Omental fat pad (tissue), 4 donors: ENCODE data around the gene PHF12. TPM values are rescaled to one million over a fixed set of nuclear protein-coding genes. Genes with fewer than 3 reads are reported as not detected.

Source experiments
- ATAC-seq: fragments of 150-250 bp; one replicate; pipeline ENCODE4 v1.9.1; 2016; ENCODE audit warnings: mild to moderate bottlenecking, moderate library complexity; ENCODE audit not compliant: low FRiP score
- DNase-seq: peaks from one replicate; pipeline ENCODE4 v3.0.0-alpha.2; 2019; ENCODE audit warnings: low spot score
- total RNA-seq, 4 donors: library from RNA; depleted of rRNA; stranded (reverse); fragments of >200 nt; gene quantifications; one replicate each; pipeline ENCODE4 v1.1.0, GENCODE V29; 2016
- TF ChIP-seq, protein P1 (sequence below), 3 donors: fragments of 450-650 bp; IDR thresholded peaks; one replicate each; pipeline ENCODE4 v1.5.1; 2016 to 2017; ENCODE audit warnings: antibody characterized with exemption in 3 of 3, mild to moderate bottlenecking in 3 of 3, moderate library complexity in 2 of 3

Gene PHF12
- total RNA-seq, 4 donors from 2014 or later: 15.6 to 47.1 (median 27.6) TPM

- TF ChIP-seq, protein P1, sequence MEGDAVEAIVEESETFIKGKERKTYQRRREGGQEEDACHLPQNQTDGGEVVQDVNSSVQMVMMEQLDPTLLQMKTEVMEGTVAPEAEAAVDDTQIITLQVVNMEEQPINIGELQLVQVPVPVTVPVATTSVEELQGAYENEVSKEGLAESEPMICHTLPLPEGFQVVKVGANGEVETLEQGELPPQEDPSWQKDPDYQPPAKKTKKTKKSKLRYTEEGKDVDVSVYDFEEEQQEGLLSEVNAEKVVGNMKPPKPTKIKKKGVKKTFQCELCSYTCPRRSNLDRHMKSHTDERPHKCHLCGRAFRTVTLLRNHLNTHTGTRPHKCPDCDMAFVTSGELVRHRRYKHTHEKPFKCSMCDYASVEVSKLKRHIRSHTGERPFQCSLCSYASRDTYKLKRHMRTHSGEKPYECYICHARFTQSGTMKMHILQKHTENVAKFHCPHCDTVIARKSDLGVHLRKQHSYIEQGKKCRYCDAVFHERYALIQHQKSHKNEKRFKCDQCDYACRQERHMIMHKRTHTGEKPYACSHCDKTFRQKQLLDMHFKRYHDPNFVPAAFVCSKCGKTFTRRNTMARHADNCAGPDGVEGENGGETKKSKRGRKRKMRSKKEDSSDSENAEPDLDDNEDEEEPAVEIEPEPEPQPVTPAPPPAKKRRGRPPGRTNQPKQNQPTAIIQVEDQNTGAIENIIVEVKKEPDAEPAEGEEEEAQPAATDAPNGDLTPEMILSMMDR (IDR thresholded peaks at IDR 0.05): no peak
- no peak for ATAC-seq
- DNase-seq: no peak
Observed at GRCh38 chr17:28892024-28892423, 59.3 kb downstream of the PHF12 start.

GRCh38 chr17:28891201-28891600, 60.1 kb downstream of the PHF12 start:
- TF ChIP-seq, protein P1 (IDR thresholded peaks at IDR 0.05): no peak
- DNase-seq (no peak), ATAC-seq (no peak)

DNA sequence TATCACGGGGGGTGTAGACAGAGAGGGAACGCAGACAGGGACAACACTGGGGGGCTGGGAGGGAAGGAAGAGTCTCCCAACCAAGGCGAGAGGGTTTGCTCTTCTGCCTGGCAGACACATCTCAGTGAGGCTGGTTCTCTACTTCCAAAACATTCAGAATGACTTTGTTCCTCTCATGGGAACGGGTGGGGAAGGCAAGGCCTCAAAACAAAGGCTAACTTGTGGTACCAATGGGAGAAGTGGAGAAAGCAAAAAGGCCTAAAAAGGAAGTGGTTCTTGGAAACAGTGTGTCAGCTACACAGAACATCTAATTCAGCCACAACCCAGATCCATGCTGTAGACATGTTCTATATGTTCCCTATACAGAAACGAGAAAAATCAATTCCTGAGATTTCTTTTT, 61.3 kb downstream of the PHF12 start:
- TF ChIP-seq, protein P1 (IDR thresholded peaks at IDR 0.05): no peak
- ATAC-seq: no peak

DNA sequence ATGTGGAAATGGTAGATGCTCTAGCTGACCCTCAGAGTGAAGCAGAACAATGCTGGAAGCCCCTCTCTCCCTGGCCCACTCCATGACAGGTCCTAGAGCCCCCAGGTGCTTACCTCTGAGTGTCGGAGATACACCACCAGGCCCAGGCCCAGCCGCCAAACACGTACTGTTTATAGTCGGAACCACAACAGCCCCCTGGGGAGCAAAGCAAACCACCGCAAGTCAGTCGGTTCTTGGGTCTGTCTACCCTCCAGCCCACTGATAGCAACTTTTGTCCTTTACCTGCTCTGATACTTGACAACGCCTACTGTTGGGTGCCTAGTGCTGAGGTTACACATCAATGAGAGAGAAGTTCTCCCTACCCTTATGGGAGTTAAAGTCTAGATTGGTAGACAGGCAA, 62.5 kb downstream of the PHF12 start:
- DNase-seq: no peak
- ATAC-seq: no peak
- TF ChIP-seq, protein P1 (IDR thresholded peaks at IDR 0.05): no peak

More for the DNA sequence above, 61.3 kb downstream of the PHF12 start:
- no peak for DNase-seq

DNA sequence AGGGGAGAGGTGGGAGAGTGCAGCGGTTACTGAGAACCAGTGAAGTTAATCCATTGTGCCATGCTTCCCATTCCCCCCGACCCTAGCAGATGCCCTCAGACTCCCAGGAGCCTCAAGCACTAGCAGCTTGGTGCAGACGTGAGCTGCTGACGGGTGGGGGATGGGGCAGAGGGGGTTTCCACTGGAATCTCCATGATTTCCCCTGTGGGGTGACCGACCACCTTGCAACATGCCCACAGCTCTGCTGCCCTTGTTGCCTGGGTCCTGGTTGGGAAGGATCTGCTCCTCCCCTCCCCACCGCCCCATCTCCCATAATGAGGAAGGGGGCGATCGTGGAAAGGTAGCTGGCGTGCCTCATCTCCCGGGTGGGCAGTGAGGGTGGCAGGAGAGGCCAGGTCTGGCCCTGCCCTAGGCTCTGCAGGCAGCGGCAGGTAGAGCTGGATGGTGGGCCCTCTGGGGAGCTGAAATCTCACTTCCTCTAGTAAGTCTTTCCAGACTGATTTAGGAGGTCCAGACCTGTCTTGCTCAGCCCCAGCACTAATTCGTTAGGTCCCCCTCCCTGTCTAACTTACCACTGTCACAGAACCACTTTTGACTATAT, 63.3 kb downstream of the PHF12 start:
- TF ChIP-seq, protein P1 (IDR thresholded peaks at IDR 0.05): no peak
- ATAC-seq: no peak
- DNase-seq: no peak

DNA sequence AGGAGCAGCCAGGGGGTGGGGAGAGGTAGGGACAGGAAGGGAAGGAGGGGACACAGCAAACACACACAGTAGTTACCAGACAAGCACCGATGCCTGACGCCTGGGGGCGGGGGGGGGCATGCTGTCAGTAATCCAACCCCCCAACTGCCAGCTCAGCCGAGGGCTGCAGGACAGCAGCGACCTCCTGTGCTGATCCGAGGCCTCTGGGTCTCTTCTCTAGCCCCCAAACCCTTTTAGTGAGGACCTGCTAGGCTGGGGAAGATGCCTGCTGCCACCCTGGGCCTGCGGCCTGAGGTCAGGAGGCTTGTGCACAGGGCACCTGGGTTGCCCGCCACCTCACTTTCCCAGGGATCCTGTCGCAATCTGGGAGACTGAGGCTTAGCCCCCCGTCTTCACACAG, 65.4 kb downstream of the PHF12 start:
- TF ChIP-seq, protein P1 (IDR thresholded peaks at IDR 0.05): no peak
- DNase-seq (no peak), ATAC-seq (no peak)

DNA sequence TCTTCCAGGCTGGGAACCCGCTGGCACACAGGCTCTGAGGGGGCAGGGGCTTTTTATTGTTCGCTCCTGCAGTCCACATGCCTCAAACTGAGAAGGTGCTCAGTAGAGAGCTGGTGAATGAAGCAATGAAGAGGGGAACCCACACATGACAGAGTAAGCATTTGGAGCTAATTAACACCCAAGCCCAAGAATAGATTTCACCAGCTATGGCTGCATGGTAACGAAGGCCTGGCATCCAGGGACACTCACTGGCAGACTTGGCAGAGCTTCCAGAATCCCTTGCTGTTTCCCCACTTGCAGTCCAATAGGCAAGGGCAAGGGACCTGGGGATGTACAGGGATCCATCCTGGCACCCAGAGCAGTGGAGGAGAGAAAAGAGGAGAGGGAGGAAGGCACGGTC, 66.0 kb downstream of the PHF12 start:
- no peak for ATAC-seq
- no peak for DNase-seq
- TF ChIP-seq, protein P1 (IDR thresholded peaks at IDR 0.05): no peak
